ENCODE results near the gene LRRC55. TPM values are rescaled to one million over a fixed set of nuclear protein-coding genes. Genes with fewer than 3 reads are reported as not detected.
A peak's percentile ranks its signal among the peaks of the same experiment; 100 is the strongest.

The LRRC55 gene
- total RNA-seq, 4 donors from 2014 or later: not detected

DNA sequence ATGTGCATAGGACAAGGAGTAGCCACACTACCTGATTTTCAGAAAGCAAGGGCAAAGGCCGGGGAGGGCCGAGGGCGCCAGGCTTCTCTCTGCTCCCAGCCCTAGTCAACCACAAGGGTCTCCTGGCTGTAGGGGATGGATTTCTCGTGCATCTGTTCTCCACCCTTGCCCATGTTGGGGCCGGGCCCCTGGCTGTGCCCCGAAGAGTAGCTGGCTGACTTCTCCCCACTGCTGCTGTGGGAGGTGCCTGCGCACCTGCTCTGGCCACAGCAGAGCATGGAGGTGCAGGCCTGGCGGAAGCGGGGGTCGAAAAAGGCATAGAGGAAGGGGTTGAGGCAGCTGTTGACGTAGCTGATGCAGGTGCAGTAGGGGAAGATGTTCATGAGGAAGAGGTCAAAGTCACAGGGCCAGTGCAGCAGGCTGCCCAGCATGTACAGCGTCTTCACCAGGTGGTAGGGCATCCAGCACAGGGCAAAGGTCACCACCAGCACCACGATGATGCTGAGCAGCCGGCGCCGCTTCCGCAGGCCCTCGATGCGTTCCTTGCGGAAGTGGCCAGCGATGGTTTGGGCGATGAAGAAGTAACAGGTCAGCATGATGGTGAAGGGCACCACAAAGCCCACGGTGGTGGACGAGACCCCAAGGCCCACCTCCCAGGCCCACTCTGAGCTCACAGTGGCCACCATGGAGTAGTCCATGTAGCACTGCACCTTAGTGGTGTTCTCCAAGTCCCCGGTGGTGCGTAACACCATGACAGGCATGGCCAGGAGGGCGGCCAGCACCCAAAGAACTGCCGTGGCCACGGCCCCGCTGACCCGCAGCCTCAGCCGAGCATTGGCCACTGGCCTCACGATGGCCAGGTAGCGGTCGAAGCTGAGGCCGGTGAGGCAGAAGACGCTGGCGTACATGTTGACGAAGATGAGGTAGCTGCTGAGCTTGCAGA lies 54.3 kb downstream of the LRRC55 start:
- H3K27ac ChIP-seq: no peak overlapping the region
- no peaks in the 10 kb centered on the region for H3K36me3 ChIP-seq
- no peak for DNase-seq (ENCODE audit: low spot score in 2 of 2)
- 82 to 90% methylated on average over 21 to 28 of the region's 39 CpGs for WGBS, 2 donors
- H3K27me3 ChIP-seq: peaks cover 0 to 21% of the 10 kb centered on the region in 2 donors
- H3K9me3 ChIP-seq: no peaks in the 10 kb centered on the region
- peaks cover 0 to 5% (median 0%) of the 10 kb centered on the region in 4 donors for H3K4me1 ChIP-seq
- peak overlapping the region in 1 of 4 donors; percentile 7 for H3K4me3 ChIP-seq
- no peak for TF ChIP-seq EP300 (IDR thresholded peaks at IDR 0.05)
- TF ChIP-seq, protein P1, sequence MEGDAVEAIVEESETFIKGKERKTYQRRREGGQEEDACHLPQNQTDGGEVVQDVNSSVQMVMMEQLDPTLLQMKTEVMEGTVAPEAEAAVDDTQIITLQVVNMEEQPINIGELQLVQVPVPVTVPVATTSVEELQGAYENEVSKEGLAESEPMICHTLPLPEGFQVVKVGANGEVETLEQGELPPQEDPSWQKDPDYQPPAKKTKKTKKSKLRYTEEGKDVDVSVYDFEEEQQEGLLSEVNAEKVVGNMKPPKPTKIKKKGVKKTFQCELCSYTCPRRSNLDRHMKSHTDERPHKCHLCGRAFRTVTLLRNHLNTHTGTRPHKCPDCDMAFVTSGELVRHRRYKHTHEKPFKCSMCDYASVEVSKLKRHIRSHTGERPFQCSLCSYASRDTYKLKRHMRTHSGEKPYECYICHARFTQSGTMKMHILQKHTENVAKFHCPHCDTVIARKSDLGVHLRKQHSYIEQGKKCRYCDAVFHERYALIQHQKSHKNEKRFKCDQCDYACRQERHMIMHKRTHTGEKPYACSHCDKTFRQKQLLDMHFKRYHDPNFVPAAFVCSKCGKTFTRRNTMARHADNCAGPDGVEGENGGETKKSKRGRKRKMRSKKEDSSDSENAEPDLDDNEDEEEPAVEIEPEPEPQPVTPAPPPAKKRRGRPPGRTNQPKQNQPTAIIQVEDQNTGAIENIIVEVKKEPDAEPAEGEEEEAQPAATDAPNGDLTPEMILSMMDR (IDR thresholded peaks at IDR 0.05): no peak
- TF ChIP-seq POLR2A (IDR thresholded peaks at IDR 0.05): no peak

DNA sequence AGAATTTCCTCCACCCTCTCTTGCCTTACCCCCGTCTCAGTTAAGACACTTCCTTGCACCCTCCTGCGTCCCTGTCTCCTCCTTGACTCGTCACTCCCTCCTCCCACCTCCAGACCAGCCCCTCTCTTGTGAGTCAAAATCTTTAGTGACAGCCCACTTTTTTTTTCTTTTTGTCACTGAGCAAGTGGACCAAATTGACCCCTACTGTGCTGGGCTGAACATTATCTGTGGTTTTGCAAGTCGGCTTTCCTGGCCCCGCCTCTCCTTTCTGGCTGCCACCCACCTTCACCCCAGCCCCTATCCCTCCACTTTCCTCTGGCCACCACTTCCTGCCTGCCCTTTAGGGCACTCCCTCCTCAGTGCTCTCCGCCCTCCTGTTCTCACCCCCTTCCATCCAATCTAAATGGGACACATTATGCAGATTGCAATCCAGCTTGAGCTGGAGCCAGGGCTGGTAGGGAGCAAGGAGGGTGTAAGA lies 55.5 kb downstream of the LRRC55 start, which contains the start of gene APLNR:
Gene APLNR (minus strand): TSS at position 47 of the 478 bp plus-strand sequence. CDS start 246 bp downstream, outside the sequence.
- TF ChIP-seq, protein P1 (IDR thresholded peaks at IDR 0.05): no peak
- TF ChIP-seq POLR2A (IDR thresholded peaks at IDR 0.05): no peak
- no peak for TF ChIP-seq EP300 (IDR thresholded peaks at IDR 0.05)
- Histone ChIP-seq H3K27ac (no peak within 1 kb of the TSS), H3K36me3 (no peaks in the 10 kb centered on the region), H3K4me3 (peak within 1 kb of the TSS in 1 of 4 donors; percentile 7), H3K4me1 (no peaks in the 10 kb centered on the region), H3K27me3 (peaks cover 0 to 20% of the 10 kb centered on the region in 2 donors), H3K9me3 (no peaks in the 10 kb centered on the region)
- whole genome bisulfite sequencing, 2 donors: 20 to 35% methylated on average over 6 of the region's 6 CpGs
- DNase-seq (ENCODE audit: low spot score in 2 of 2): no peak

DNA sequence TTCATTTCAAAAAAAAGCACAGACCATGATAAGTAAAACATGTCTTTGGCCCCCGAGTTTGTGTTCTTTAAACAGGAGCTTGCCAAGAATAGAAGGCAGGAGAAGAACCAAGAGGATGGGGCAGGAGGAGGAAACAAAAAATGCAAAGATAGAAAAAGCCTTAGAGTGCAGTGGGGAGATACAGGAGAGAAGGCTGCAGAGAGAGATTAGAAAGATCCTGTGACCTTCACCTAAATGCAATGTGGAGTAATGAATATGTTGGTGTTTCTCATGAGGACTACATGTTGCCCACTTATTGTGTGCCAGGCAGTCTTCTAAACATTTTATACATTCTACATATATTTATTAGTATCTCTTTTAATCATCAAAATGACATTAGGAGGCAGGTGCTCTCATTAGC lies 57.6 kb downstream of the LRRC55 start:
- Histone ChIP-seq H3K36me3 (no peaks in the 10 kb centered on the region), H3K27ac (no peak overlapping the region), H3K4me3 (no peak overlapping the region), H3K9me3 (no peaks in the 10 kb centered on the region), H3K27me3 (peaks cover 0 to 12% of the 10 kb centered on the region in 2 donors), H3K4me1 (no peaks in the 10 kb centered on the region)
- no peak for DNase-seq (ENCODE audit: low spot score in 2 of 2)
- 75 to 76% methylated on average over 1 of the region's 1 CpG for WGBS, 2 donors
- no peak for TF ChIP-seq EP300 (IDR thresholded peaks at IDR 0.05)
- TF ChIP-seq, protein P1 (IDR thresholded peaks at IDR 0.05): no peak
- TF ChIP-seq POLR2A (IDR thresholded peaks at IDR 0.05): no peak

DNA sequence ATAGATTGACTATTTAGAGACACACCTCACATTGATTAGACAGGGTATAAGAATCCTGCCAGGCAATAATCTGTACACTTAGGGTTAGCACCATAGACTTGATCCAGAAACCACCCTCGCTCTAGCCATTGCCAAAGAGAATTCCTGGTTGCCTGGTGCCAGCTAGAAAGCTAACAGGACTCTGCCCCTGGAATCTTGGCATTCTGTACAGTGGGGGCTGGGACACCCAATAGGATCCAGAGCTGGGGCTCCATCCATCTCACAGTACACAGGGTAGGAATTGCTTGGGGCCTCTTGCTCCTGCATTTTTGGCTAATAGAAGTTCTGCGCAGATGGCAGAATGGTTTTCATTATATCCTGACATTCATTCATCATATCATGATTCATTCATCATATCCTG lies 58.3 kb downstream of the LRRC55 start:
- Histone ChIP-seq H3K4me3 (no peak overlapping the region), H3K36me3 (no peaks in the 10 kb centered on the region), H3K4me1 (no peaks in the 10 kb centered on the region), H3K27me3 (peaks cover 0 to 12% of the 10 kb centered on the region in 2 donors), H3K27ac (no peak overlapping the region), H3K9me3 (no peaks in the 10 kb centered on the region)
- 77 to 81% methylated on average over 2 of the region's 2 CpGs for WGBS, 2 donors
- no peak for TF ChIP-seq EP300 (IDR thresholded peaks at IDR 0.05)
- DNase-seq (ENCODE audit: low spot score in 2 of 2): no peak

DNA sequence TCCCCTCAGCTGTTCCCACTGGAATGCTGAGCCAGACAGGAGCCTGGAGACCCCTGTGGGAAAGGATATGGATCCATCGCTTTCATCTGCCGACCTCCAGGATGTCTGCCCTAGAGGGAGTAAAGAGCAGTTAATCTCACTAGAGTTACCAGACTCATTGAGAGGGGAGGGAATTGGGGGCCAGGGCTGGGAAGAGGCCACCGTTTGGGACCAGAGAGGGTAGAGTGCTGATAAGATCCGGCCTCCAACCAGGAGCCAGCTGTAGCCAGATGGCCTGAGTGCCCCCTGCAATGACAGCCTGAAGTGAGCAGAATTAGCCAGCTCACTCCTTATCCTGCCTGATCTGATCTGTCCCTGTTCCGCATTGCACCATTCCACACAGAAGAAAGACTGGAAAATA lies 59.0 kb downstream of the LRRC55 start:
- Histone ChIP-seq H3K27ac (no peak overlapping the region), H3K27me3 (peaks cover 0 to 10% of the 10 kb centered on the region in 2 donors), H3K9me3 (no peaks in the 10 kb centered on the region), H3K4me1 (no peaks in the 10 kb centered on the region), H3K4me3 (no peak overlapping the region), H3K36me3 (no peaks in the 10 kb centered on the region)
- 46 to 56% methylated on average over 5 of the region's 5 CpGs for WGBS, 2 donors
- no peak for DNase-seq (ENCODE audit: low spot score in 2 of 2)
- TF ChIP-seq, protein P1 (IDR thresholded peaks at IDR 0.05): no peak
- TF ChIP-seq POLR2A (IDR thresholded peaks at IDR 0.05) (no peak), EP300 (IDR thresholded peaks at IDR 0.05) (no peak)

Other genes with a start within 250 kb of the LRRC55 start
- not detected for gene OR5AK2, start 193.0 kb upstream of the LRRC55 start, total RNA-seq
- gene APLNR, start 55.3 kb downstream of the LRRC55 start, total RNA-seq: 10 to 100 TPM in 1 of 4 donors, 1 to 10 TPM in 1, under 1 TPM in 2; 0.63 to 12.9 (median 2.0) TPM
- 100 to 1,000 TPM; 147 to 238 (median 204) TPM for gene TNKS1BP1, start 143.0 kb downstream of the LRRC55 start, total RNA-seq
- 10 to 100 TPM; 51.0 to 67.5 (median 56.5) TPM for gene SSRP1, start 153.9 kb downstream of the LRRC55 start, total RNA-seq
- gene P2RX3, start 156.4 kb downstream of the LRRC55 start, total RNA-seq: under 1 TPM in 1 of 4 donors, not detected in 3; 0.22 TPM
- gene PRG3, start 199.2 kb downstream of the LRRC55 start, total RNA-seq: not detected
- gene PRG2, start 208.7 kb downstream of the LRRC55 start, total RNA-seq: under 1 TPM in 1 of 4 donors, not detected in 3; 0.39 TPM
- gene SLC43A3, start 245.2 kb downstream of the LRRC55 start, total RNA-seq: 100 to 1,000 TPM in 2 of 4 donors, 10 to 100 TPM in 2; 42.2 to 110 (median 94.7) TPM